Measurements from ENCODE around the gene TLE2.
"Not testable (repeated sequence)": the region's sequence is repeated elsewhere in the genome, so short reads cannot be mapped to it uniquely, and the experiment has no call there.

Gene TLE2

DNA sequence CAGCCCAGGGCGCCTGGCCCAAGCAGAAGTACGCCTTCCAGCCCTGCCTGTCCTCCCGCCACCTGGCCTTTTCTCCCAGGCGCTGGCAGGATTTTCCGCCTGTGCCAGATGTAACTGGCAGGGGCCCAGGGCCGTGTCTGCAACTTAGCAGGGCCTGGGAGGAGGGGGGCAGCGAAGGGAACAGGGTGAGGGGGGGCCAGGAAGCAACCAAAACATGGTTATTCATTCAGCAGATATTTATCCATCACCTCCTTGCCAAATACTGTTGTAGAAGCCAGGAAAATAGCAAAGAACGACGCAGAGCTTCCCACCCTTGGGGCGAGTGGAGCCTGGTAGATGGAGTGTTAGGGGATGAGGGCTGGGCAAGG, 46.1 kb downstream of the TLE2 start:
- DNase-seq (ENCODE audit: low read depth) = no peak

DNA sequence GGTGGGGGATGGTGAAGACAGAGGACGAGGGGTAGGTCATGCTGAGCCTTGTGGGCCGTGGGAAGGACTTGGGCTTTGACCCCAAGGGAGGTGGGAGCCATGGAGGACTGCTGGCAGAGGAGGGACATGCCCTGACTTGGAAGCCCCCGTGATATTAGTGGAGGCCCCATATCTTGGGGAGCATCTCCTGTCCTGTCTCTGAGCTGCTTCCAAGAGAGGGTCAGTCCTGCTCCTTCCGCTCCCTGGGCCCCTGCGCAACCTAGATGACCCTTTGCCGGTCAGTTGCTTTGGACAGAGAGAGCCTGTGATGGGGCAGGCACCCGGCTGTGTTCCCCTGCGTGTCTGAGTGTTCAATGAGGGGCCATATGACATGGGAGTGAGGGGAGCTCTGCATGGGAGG, 46.5 kb downstream of the TLE2 start:
- no peak for DNase-seq (ENCODE audit: low read depth)

DNA sequence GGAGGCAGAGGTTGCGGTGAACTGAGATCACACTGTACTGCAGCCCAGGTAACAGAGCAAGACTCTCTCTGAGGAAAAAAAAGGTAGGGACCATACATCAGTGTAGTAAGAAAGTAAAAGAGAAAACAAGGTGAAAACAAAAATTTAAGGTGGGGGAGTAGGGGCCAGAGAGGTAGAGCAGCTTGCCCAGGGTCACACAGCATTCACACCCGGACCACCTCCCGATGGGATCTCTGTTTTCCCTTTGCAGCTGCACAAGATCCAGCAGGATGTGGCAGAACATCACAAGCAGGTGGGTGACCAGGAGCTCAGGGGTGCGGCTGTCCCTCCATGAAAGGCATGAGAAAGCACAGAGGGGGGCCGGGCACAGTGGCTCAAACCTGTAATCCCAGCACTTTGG, 47.2 kb downstream of the TLE2 start:
- DNase-seq (ENCODE audit: low read depth) = no peak

DNA sequence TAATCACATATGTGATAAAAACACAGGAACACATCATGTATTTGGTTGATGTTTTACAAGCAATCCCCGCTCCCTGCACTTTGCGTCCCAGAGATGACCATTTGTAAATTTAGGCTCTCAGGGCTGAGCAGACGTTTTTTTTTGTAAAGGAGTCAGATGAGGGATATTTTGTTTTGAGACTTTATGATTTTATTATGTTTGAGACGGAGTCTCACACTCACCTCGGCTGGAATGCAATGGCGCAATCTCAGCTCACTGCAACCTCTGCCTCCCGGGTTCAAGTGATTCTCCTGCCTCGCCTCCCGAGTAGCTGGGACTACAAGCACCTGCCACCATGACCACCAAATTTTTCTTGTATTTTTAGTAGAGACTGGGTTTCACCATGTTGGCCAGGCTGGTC, 50.3 kb downstream of the TLE2 start:
- no peak for DNase-seq (ENCODE audit: low read depth)

DNA sequence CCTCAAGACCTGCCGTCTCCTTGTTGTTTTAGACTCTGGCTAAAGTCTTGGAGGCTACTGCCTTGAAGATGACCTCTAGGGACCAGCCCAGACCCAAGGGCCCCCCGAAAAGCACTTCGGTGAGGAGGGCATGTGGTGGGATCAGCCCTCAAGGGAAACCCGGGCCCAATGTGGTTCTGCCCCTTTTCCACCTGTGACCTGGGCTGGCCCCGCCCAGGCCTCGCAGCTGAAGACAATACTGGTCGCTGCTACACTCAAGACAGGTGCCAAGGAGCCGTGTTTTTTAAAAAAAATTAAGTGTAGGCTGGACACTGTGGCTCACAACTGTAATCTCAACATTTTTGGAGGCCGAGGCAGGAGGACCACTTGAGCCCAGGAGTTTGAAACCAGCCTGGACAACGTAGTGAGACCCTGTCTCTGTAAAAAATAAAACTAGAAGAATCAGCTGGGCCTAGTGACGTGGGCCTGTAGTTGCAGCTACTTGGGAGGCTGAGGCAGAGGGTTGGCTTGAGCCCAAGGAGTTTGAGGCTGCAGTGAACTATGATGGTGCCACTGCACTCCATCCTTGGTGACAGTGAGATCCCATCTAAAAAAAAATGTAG, 50.8 kb downstream of the TLE2 start:
- no peak for DNase-seq (ENCODE audit: low read depth)

DNA sequence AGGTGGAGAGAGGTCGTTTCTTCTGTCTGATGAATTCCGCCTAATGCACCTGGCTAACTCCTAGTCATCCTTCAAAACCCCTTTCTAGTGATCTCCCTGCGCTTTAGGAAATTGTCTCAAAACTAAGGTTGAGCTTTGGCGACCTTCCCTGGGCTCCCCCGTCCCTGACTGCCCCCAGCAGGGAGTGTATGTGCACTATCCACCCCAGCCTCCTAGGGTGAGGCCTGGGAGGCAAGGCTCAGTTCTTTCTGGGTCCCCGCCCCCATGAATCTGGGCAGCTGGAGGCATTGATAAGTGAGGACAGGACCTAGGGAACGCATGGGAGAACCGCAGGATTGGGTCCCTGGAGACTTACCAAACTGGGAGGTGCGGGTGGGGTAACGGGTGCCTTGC, 51.3 kb downstream of the TLE2 start:
- DNase-seq (ENCODE audit: low read depth) = no peak

DNA sequence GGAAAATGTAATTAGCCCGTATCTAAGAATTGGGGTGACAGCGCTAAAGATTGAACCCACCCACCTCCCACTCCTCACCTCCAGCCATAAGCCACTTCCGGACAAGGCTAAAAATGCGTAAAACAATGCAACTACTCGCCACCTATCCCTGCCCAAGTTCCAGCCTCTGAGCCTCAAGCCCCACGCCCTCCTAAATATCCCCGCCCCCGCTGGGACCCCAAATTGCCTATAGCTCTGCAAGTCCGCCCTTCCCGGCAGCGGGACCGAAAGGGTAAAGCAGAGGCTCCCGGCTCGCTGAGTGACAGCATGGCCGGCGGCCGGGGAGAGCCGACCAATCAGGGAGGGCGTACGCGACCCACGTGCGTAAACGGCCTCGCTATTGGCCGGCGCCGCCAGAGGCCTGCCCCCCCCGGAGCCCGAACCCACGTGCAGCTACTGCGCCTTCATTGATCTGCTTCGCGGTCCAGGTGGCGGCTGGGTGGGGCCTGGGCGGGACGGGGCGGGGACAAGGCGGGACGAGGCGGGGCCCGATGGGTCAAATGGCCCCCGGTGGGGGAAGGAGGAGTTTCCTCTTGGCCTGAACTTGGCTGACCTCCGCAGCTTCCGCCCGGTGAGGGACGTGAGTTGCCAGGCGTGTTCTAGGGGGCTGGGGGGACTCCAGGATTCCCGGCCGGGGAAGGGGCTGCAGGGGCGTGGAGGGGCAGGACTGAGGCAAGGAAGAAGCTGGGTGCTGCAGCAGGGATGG, 51.9 kb downstream of the TLE2 start, which contains the start of gene TLE6:
TLE6 (plus strand) TSS at position 564 of the 745 bp plus-strand sequence. CDS start 670 bp downstream, outside the sequence.
- DNase-seq (ENCODE audit: low read depth) = peak; percentile 94

DNA sequence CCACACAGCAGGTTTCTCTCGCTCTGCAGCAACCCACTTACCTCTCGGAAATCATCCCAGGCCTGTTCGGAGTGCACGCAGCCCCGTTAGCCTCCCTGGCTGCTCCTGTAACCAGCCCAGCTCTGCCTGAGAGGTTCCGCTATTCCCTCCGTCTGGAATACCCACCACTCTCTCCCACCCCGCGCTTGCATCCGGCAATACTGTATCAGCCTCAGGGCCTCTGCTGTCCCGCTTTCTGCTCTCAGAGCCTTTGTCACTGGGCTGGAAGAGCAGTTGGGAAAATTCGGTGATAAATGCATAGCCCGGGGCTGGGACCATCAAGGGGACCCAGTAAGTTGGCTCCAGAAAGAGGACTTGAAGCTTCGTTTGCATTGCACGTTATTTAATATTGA, 52.5 kb downstream of the TLE2 start:
- DNase-seq (ENCODE audit: low read depth) = no peak

DNA sequence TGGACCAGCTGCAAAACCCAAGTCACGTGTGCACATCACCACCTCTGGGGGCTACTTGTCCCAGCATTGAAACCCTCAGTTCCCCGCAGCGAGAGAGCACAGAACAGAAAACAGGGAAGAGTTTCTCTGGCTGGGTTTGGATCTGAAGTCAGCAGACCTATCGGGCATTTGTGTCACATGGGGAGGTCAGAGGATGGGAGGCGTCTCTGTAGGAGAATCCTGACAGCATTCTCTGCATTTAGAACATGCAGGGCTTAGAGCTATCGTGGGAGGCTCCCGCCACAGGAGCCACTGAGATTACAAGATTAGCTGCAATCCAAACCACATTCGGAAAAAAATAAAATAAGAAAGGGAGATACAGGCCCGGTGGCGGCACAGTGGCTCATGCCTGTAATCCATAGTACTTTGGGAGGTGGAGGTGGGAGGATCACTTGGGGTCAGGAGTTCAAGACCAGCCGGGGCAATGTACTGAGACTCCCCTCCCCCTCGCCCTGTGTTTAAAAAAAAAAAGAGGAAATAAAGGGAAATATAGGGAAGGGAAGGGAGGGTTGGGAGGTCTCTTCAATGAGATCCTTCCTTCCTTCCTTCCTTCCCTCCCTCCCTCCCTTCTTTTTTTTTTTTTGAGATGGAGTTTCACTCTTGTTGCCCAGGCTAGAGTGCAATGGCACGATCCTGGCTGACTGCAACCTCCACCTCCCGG, 54.6 kb downstream of the TLE2 start:
- no peak for DNase-seq (ENCODE audit: low read depth)

DNA sequence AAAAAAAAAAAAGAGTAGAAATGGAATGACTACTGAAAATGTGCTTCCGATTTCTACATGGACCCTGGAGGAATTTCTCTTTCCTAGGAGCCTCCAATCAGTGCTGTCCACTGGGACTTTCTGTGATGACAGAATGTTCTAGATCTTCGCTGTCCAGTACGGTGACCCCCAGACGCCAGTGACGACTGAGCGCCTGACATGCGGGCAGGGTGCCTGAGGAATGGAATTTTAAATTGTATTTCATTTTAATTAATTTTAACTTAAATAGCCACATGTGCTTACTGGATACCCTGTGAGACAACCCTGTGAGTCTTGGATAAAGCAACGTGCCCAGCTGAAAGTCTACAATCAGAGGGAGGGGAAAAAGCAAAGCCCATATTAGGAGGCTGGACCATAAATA, 55.9 kb downstream of the TLE2 start:
- DNase-seq (ENCODE audit: low read depth) = no peak

DNA sequence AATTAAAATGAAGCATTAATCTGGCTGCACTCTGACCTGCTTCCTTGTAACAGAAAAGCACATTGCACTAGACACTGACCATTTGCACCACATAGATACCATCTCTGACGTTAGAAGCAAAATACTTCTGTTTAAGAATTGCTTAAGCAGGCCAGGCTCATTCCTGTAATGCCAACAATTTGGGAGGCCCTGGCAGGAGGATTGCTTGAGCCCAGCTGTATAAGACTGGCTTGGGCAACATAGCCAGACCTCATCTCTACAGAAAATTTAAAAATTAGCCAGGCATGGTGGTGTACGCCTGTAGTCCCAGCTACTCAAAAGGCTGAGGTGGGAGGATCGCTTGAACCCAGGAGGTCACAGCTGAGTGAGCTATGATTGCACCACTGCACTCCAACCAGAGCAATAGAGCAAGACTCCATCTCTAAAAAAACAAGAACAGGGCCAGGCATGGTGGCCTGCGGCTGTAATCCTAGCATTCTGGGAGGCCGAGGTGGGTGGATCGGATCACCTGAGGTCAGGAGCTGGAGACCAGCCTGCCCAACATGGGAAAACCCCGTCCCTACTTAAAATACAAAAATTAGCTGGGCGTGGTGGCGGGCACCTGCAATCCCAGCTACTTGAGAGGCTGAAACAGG, 58.8 kb downstream of the TLE2 start:
- no peak for DNase-seq (ENCODE audit: low read depth)

DNA sequence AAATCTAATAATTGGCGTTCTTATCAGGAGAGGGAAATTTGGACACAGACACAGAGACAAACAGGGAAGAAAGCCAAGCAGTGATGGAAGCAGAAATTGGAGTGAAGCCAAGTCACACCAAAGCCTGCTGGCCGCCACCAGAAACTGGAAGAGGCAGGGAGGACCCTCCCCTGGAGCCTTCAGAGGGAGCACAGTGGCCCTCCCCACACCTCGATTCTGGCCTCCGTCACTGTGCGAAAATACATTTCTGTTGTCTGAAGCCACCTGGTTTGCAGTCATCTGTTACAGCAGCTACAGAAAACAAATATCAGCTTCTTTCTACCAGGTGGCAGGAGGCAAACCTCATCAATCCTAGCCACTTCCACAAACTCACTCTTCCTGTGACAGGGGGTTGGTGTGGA, 60.0 kb downstream of the TLE2 start:
- DNase-seq (ENCODE audit: low read depth) = no peak

DNA sequence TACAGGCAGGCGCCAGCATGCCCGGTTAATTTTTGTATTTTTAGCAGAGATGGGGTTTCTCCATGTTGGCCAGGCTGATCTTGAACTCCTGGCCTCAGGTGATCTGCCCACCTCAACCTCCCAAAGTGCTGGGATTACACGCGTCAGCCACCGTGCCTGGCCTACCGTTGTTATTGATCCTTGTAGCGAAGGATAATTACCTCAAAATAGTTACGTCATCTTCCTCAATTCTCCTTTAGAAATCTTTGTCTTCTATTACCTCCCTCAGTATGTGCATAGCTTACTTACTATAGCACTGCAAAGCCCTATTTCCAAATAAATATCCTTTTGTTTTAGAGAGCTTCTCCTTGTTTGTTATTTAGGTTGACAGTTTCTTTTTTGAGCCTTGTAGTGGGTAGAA, 61.1 kb downstream of the TLE2 start:
- DNase-seq (ENCODE audit: low read depth) = no peak

DNA sequence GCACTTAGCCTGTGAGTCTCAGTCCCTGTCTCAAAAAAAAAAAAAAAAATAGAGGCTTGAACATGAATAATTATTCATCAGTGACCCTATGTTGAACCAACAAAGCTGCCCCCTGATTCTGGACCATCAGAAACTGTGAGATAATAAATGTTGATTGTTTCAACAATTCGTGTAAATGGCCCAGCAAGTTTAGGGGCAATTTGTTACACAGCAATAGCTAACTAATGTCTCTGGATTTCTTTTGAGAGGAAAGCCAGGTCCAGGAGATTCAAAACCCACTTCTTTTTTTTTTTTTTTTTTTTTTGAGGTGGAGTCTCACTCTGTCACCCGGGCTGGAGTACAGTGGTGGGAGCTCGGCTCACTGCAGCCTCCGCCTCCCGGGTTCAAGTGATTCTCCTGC, 64.2 kb downstream of the TLE2 start:
- DNase-seq (ENCODE audit: low read depth) = no peak

DNA sequence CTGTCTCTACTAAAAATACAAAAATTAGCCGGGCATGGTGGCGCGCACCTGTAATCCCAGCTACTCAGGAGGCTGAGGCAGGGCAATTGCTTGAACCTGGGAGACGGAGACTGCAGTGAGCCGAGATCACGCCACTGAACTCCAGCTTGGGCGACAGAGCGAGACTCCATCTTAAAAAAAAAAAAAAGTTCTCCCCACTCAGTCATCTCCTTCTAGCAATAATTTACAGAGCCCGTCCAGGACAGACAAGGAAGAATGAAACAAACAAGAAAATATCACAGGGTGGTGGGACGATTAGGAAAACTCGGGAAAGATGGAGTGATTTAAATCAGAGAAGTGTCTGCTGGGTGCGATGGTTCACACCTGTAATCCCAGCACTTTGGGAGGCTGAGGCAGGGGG, 65.4 kb downstream of the TLE2 start:
- DNase-seq (ENCODE audit: low read depth) = not testable (repeated sequence)

DNA sequence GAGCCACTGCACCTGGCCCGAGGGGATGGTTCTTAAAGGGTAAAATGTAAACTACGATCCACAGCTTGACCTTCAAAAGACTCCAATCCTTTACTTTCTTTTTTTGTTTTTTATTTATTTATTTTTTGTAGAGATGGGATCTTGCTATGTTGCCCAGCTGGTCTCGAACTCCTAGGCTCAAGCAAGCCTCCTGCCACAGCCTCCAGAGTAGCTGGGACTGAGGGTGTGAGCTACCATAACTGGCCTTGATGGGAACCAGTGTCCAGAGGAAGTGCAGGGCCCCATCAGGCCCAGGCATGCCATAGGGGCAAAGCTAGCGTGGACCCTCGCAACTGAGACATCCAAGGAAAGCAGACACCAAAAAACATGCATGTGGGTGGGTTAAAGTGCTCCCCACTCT, 66.0 kb downstream of the TLE2 start:
- no peak for DNase-seq (ENCODE audit: low read depth)

DNA sequence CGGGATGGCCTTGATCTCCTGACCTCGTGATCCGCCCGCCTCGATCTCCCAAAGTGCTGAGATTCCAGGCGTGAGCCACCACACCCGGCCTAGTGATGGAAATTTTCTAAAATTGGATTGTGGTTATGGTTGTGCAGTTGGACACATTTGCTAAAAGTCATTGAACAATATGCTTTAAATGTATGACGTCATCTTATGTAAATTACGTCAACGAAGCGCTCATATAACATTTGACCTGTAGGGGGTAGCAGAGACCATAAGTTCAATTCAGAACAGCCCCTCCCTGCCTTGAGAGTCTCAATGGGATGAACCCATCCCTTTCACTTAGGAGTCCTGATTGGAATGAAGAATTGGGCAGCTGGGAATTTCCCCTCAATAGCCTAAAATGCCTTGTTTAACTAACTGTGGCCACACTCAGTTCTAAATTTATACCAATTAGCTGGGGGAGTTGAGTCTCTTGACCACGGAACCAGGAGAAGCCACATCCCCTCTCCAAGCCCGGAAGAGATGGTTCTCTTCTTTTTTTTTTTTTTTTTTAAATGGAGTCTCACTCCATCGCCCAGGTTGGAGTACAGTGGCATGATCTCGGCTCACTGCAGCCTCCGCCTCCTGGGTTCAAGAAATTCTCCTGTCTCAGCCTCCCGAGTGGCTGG, 66.9 kb downstream of the TLE2 start:
- DNase-seq (ENCODE audit: low read depth) = peak; percentile 86

DNA sequence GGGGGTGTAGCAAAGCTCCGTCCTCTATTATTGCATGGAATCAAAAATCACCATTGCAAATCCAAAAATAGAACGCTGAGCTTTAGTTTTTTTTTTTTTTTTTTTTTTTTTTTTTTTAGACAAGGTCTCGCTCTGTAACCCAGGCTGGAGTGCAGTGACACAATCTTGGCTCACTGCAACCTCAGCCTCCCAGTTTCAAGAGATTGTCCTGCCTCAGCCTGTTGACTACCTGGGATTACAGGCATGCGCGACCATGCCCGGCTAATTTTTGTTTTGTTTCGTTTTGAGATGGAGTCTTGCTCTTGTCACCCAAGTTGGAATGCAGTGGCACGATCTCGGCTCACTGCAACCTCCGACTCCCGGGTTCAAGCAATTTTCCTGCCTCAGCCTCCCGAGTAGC, 69.0 kb downstream of the TLE2 start:
- no peak for DNase-seq (ENCODE audit: low read depth)

DNA sequence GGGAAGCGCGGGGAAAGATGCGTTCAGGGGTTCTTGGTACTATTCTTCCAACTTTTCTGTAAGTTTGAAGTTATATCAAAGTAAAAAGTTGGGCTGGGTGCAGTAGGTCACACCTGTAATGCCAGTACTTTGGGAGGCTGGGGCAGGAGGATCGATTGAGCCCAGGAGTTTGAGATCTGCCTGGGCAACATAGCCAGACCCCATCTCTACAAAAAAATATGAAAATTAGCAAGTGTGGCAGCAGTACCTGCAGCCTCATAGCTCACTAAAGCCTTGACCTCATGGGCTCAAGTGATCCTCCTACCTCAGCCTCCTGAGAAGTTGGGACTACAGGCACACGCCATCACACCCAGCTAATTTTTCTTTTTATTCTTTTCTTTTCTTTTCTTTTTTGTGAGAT, 71.9 kb downstream of the TLE2 start:
- no peak for DNase-seq (ENCODE audit: low read depth)

DNA sequence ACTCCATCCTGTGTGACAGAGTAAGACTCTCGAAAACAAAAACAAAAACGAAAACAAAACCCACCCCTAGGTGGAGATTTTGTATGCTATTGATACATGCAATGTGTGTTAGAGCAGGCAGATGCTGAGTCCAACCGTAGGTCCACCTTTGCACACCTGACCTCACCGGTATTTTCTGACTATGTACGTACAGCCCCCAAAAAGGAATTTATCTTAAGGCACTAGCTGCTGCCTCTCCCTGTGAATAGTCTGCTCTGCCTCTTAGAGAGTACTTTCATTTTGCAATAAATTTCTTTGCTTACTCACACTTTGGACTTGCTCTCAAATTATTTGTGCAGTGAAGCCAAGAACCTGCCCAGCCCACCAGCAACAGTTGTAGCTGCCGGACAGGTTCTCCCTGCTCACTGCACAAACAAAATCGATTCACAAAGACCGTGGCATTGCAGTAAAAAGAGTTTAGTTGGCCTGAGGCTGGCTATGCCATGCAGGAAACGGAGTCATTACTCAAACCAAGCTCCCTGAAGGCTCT, 76.1 kb downstream of the TLE2 start:
- no peak for DNase-seq (ENCODE audit: low read depth)

DNA sequence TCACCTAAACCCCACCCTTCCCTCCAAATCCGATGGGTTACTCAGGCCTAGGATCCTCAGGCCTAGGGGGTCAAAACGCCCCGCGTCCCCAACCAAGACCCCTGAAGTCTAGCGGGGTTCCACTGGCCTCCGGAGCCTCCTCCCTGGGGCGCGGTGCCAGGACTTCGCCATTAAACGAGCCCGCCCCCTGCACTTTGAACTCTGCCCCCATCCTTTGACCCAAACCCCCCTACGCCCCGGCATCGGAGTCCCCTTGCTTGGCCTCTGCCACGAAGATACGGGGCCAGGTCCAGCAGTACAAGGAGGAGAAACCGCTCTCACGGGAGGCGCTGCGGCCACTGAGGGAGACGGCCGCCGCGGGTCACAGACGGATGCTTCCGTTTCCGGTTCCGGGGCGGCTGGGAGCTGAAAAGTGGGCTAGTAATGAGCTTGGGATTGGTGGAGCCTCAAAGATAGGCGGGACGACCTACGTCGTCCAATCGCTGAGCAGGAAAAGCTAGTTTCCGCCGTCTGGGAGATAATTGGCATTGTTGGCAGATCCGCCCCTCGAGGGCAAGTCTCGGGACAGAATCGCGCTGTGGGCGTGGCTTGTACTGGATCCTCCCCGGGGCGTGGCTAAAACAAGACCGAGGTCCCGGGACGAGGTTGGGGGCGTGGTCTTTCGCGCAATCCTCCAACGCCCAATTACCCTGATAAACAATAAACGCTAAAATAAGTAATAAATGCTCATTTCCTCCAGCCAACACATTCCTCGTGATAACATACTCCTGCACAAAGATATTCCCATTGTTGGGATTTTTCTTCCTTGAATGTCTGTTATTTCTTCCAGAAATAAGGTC, 78.6 kb downstream of the TLE2 start:
- DNase-seq (ENCODE audit: low read depth) = peak; percentile 100

Measured in ELR (cell line).